GM19463 (cell line): Measurements from ENCODE around the gene TFB1M.

ENCODE experiments used
- ATAC-seq: cut with Tn5 transposase; IDR thresholded peaks from one replicate; pipeline ENCODE4 v1.9.1; 2021; ENCODE audit warnings: mild to moderate bottlenecking, moderate library complexity; ENCODE audit not compliant: unreplicated experiment

TFB1M gene

GRCh38 chr6:155213611-155214372 lies 100.5 kb downstream of the TFB1M start:
- ATAC-seq: no peak

GRCh38 chr6:155212616-155213380 lies 101.5 kb downstream of the TFB1M start:
- ATAC-seq: no peak

- ATAC-seq: no peak
Observed at GRCh38 chr6:155212106-155212505, 102.2 kb downstream of the TFB1M start.

- no peak for ATAC-seq
Observed at GRCh38 chr6:155207223-155207622, 107.1 kb downstream of the TFB1M start.
